Erythroblast (primary cell): ENCODE results near the gene PPIL1.

Experiments
- DNase-seq, 2 experiments: peaks; one replicate each; lab custom pipeline; 2025; lab: John Stamatoyannopoulos, UW
- GATA1 ChIP-seq: IDR thresholded peaks from 2 replicates; pipeline ENCODE4 v1.6.1; 2011; ENCODE audit warnings: low read depth, mild to moderate bottlenecking, control low read depth, low read length, moderate library complexity
- POLR2A ChIP-seq: IDR thresholded peaks from 2 replicates; pipeline ENCODE4 v1.6.1; 2011; ENCODE audit warnings: mild to moderate bottlenecking, low read length

PPIL1 gene

DNA sequence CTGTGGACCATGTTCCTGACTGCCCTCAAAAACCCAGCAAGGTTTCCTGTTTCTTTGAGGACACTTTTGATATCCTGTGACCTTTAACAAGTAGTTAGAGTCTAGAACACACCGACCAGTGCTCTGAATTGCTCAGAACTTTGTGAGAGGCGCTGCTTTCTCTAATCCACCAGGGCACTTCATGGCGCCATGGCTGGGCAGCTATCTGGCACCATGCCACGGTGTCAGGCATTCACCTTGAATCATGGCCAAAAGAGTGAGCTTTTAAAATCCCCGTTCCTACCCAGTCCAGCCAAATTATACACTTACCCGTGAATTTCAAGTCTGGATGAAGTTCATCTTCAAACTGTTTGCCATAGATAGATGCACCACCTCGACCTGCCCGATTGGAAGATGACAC lies 18.3 kb downstream of the PPIL1 start:
- no peak for DNase-seq
- TF ChIP-seq POLR2A (no peak), GATA1 (no peak)

- DNase-seq = no peak
- TF ChIP-seq POLR2A (no peak), GATA1 (no peak)
Measured at GRCh38 chr6:36855750-36856149, 18.9 kb downstream of the PPIL1 start.

- no peak for TF ChIP-seq POLR2A
- TF ChIP-seq GATA1 = no peak
- DNase-seq = no peak
Measured at GRCh38 chr6:36853325-36853724, 21.3 kb downstream of the PPIL1 start.

- DNase-seq = peak in 1 of 2 experiments; percentile 42
- TF ChIP-seq GATA1 (no peak), POLR2A (no peak)
Measured at GRCh38 chr6:36852481-36853147, 22.0 kb downstream of the PPIL1 start.

DNA sequence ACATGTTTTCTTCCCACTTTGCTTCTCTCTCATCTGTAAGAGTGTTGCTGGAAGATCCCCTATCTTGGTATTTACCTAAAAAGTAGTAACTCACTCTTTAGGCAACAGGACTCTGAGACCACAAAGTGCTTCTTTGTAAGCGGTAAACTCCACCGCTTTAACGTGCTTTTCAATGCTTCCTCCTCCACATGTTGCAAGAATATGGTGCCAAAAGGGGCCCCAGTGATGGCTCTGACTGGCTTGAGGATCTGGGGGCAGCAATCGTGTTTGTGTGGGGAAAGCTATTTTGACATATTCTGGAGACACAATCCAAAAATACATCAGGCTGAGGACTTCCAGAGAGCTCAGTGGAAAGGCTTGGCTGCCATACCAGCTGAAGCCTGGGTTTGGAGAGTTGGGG lies 23.0 kb downstream of the PPIL1 start:
- no peak for DNase-seq
- TF ChIP-seq POLR2A = no peak
- TF ChIP-seq GATA1 = no peak

GRCh38 chr6:36851149-36851614 lies 23.4 kb downstream of the PPIL1 start:
- TF ChIP-seq GATA1 (no peak), POLR2A (no peak)
- DNase-seq = peak; percentile 71 to 85

DNA sequence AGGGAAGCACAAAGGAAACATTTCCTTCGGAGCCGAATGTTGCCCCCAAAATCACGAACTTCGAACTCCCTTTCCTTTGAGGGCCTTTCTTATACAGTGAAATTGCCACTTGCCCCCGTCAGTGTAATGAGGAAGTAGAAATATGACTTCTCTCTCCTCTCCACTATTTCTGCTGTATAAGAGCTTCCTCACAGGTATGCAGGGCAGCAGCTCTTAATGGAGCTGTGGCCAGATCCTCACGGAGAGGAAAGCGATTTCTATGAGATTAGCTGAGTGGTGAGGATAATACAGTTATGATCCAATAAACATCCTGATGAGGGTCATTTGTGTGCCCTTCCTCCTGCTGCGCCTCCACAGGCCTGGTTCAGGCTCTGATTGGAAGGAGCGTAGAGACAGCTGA lies 24.6 kb downstream of the PPIL1 start:
- TF ChIP-seq POLR2A (no peak), GATA1 (no peak)
- DNase-seq = no peak

GRCh38 chr6:36848658-36849441 lies 25.8 kb downstream of the PPIL1 start:
- peak; percentile 92 to 93 for DNase-seq
- TF ChIP-seq POLR2A = peak; percentile 20
- peak; percentile 51 for TF ChIP-seq GATA1

- TF ChIP-seq GATA1 (no peak), POLR2A (no peak)
- no peak for DNase-seq
Measured at GRCh38 chr6:36847991-36848390, 26.6 kb downstream of the PPIL1 start.

DNA sequence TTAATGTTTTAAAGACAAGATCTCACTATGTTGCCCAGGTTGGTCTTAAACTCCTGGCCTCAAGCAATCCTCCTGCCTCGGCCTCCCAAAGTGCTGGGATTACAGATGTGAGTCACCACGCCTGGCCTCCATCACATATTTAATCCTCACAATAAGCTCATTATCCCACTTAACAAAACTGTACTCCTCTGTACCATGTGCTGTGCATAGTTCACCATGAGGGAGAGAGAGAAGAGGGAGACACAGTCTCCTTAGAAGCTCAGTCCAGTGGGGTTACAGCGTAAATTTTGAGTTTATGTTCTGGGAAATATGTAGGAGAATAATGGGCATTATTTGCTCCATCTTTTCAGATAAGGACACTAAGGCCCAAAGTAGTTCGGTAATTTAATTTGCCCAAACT lies 27.5 kb downstream of the PPIL1 start:
- DNase-seq = no peak
- TF ChIP-seq GATA1 = no peak
- no peak for TF ChIP-seq POLR2A

GRCh38 chr6:36845233-36845632 lies 29.4 kb downstream of the PPIL1 start:
- TF ChIP-seq POLR2A (no peak), GATA1 (no peak)
- no peak for DNase-seq

- TF ChIP-seq POLR2A = no peak
- no peak for DNase-seq
Measured at GRCh38 chr6:36844232-36845170, 30.1 kb downstream of the PPIL1 start.

DNA sequence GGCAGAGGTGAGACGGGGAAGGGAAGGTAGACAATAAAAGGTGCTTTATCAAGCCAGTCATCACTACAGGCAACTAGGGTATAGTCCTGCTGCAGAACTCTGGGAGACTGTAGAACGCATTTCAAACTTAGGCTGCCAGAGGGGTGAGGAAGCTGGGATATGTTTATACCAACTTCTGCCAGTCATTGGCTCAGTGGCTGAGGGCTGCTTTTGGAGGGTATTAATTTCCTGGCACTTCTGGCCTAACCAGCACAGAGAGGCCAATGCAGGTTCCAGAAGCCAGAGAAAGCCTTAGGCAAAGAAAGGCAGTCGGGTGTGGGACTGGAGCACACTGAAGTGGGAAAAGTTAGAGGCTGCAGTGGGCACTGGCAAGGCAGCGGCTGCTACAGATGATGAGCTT lies 31.4 kb downstream of the PPIL1 start:
- no peak for DNase-seq
- TF ChIP-seq POLR2A (no peak), GATA1 (no peak)

DNA sequence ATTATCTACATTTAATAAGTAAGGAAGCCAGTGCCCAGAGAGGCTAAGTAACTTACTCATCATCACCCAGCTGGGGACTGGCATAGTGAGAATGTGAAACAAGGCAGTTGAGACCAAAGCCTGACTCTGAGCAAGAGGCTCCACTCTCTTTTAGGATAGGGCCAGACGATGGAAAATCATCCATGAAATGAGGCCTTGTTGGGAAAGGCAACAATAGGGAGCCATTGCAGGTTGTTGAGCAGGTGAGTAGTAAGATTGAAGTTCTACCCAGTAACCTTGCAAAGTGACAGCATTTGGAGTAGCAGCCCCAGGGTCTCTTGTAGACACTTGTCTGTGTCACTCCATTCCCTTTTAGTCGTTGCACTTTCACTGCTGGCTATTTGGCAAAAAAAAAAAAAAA lies 32.8 kb downstream of the PPIL1 start:
- TF ChIP-seq GATA1 (no peak), POLR2A (no peak)
- DNase-seq = no peak
